Activated naive CD8-positive, alpha-beta T cell treated with anti-CD3 and anti-CD28 coated beads for 36 hours (primary cell): ENCODE results near the gene SPATA21. TPM values are rescaled to one million over a fixed set of nuclear protein-coding genes. Genes with fewer than 3 reads are reported as not detected.
A peak's percentile ranks its signal among the peaks of the same experiment; 100 is the strongest.
"Not testable (repeated sequence)": the region's sequence is repeated elsewhere in the genome, so short reads cannot be mapped to it uniquely, and the experiment has no call there.

Source experiments
- DNase-seq: peaks from one replicate; pipeline ENCODE4 v3.0.0; 2021
- H3K27ac Mint-ChIP-seq: one replicate; pipeline ENCODE4 v1.8.0; 2022; ENCODE audit warnings: mild to moderate bottlenecking, moderate library complexity, mixed read lengths
- H3K27me3 Mint-ChIP-seq: one replicate; pipeline ENCODE4 v1.8.0; 2022; ENCODE audit warnings: mild to moderate bottlenecking, mixed read lengths
- H3K36me3 Mint-ChIP-seq: one replicate; pipeline ENCODE4 v1.8.0; 2021; ENCODE audit warnings: mild to moderate bottlenecking, mixed read lengths
- H3K4me1 Mint-ChIP-seq: one replicate; pipeline ENCODE4 v1.8.0; 2021; ENCODE audit warnings: mixed read lengths
- H3K4me3 Mint-ChIP-seq: one replicate; pipeline ENCODE4 v1.8.0; 2022; ENCODE audit warnings: mild to moderate bottlenecking, moderate library complexity, mixed read lengths
- H3K9me3 Mint-ChIP-seq: one replicate; pipeline ENCODE4 v1.8.0; 2022; ENCODE audit warnings: mixed read lengths
- total RNA-seq, 2 experiments: library from RNA; stranded (reverse); gene quantifications; one replicate each; pipeline ENCODE4 v1.2.3, GENCODE V29; 2021

The SPATA21 gene
- total RNA-seq, 2 experiments from 2014 or later = not detected

- Mint-ChIP-seq H3K27ac (no peak overlapping the region), H3K4me3 (no peak overlapping the region), H3K36me3 (peaks cover 7% of the 10 kb centered on the region), H3K4me1 (peaks cover 3% of the 10 kb centered on the region), H3K9me3 (no peaks in the 10 kb centered on the region), H3K27me3 (no peaks in the 10 kb centered on the region)
- DNase-seq = no peak
Observed at GRCh38 chr1:16462773-16463330, 25.6 kb upstream of the SPATA21 start.

GRCh38 chr1:16461681-16462080 lies 24.5 kb upstream of the SPATA21 start:
- DNase-seq = no peak
- no peaks in the 10 kb centered on the region for H3K27me3 Mint-ChIP-seq
- no peak overlapping the region for H3K27ac Mint-ChIP-seq
- H3K4me1 Mint-ChIP-seq = peaks cover 3% of the 10 kb centered on the region
- H3K9me3 Mint-ChIP-seq = no peaks in the 10 kb centered on the region
- no peak overlapping the region for H3K4me3 Mint-ChIP-seq
- peaks cover 7% of the 10 kb centered on the region for H3K36me3 Mint-ChIP-seq

- Mint-ChIP-seq H3K36me3 (peaks cover 5% of the 10 kb centered on the region), H3K27ac (no peak overlapping the region), H3K4me1 (peaks cover 3% of the 10 kb centered on the region), H3K9me3 (no peaks in the 10 kb centered on the region), H3K4me3 (no peak overlapping the region), H3K27me3 (no peaks in the 10 kb centered on the region)
- no peak for DNase-seq
Observed at GRCh38 chr1:16459352-16459925, 22.2 kb upstream of the SPATA21 start.

- no peaks in the 10 kb centered on the region for H3K9me3 Mint-ChIP-seq
- peaks cover 5% of the 10 kb centered on the region for H3K36me3 Mint-ChIP-seq
- peaks cover 3% of the 10 kb centered on the region for H3K4me1 Mint-ChIP-seq
- H3K27ac Mint-ChIP-seq = peak overlapping the region; percentile 44
- H3K27me3 Mint-ChIP-seq = no peaks in the 10 kb centered on the region
- no peak overlapping the region for H3K4me3 Mint-ChIP-seq
- no peak for DNase-seq
Observed at GRCh38 chr1:16458831-16459230, 21.6 kb upstream of the SPATA21 start.

GRCh38 chr1:16456151-16456550 lies 18.9 kb upstream of the SPATA21 start:
- not testable (repeated sequence) for H3K36me3 Mint-ChIP-seq

GRCh38 chr1:16454909-16455308 lies 17.7 kb upstream of the SPATA21 start:
- not testable (repeated sequence) for H3K4me1 Mint-ChIP-seq, H3K9me3 Mint-ChIP-seq, H3K36me3 Mint-ChIP-seq, H3K27me3 Mint-ChIP-seq, DNase-seq, H3K4me3 Mint-ChIP-seq, H3K27ac Mint-ChIP-seq

More at GRCh38 chr1:16456151-16456550, 18.9 kb upstream of the SPATA21 start:
- not testable (repeated sequence) for H3K4me3 Mint-ChIP-seq, H3K4me1 Mint-ChIP-seq, H3K9me3 Mint-ChIP-seq, H3K27me3 Mint-ChIP-seq, H3K27ac Mint-ChIP-seq, DNase-seq

GRCh38 chr1:16451841-16452528 lies 14.8 kb upstream of the SPATA21 start:
- H3K36me3 Mint-ChIP-seq = peaks cover 9% of the 10 kb centered on the region
- H3K9me3 Mint-ChIP-seq = no peaks in the 10 kb centered on the region
- no peak overlapping the region for H3K4me3 Mint-ChIP-seq
- peak overlapping the region; percentile 21 for H3K27ac Mint-ChIP-seq
- DNase-seq = no peak
- H3K27me3 Mint-ChIP-seq = no peaks in the 10 kb centered on the region
- peaks cover 11% of the 10 kb centered on the region for H3K4me1 Mint-ChIP-seq

- Mint-ChIP-seq H3K27ac (peak overlapping the region; percentile 36), H3K4me3 (no peak overlapping the region)
- DNase-seq = no peak
Observed at GRCh38 chr1:16450863-16451481, 13.7 kb upstream of the SPATA21 start.

GRCh38 chr1:16449666-16450065 lies 12.4 kb upstream of the SPATA21 start:
- H3K27me3 Mint-ChIP-seq = no peaks in the 10 kb centered on the region
- no peak overlapping the region for H3K27ac Mint-ChIP-seq
- peaks cover 9% of the 10 kb centered on the region for H3K36me3 Mint-ChIP-seq
- peaks cover 11% of the 10 kb centered on the region for H3K4me1 Mint-ChIP-seq
- H3K9me3 Mint-ChIP-seq = no peaks in the 10 kb centered on the region
- no peak for DNase-seq
- no peak overlapping the region for H3K4me3 Mint-ChIP-seq

More at GRCh38 chr1:16450863-16451481, 13.7 kb upstream of the SPATA21 start:
- Mint-ChIP-seq H3K4me1 (peaks cover 11% of the 10 kb centered on the region), H3K9me3 (no peaks in the 10 kb centered on the region), H3K36me3 (peaks cover 9% of the 10 kb centered on the region), H3K27me3 (no peaks in the 10 kb centered on the region)

GRCh38 chr1:16449065-16449464 lies 11.8 kb upstream of the SPATA21 start:
- H3K4me1 Mint-ChIP-seq = peaks cover 14% of the 10 kb centered on the region
- no peaks in the 10 kb centered on the region for H3K9me3 Mint-ChIP-seq
- H3K4me3 Mint-ChIP-seq = no peak overlapping the region
- peaks cover 11% of the 10 kb centered on the region for H3K36me3 Mint-ChIP-seq
- no peak overlapping the region for H3K27ac Mint-ChIP-seq
- no peak for DNase-seq
- no peaks in the 10 kb centered on the region for H3K27me3 Mint-ChIP-seq

GRCh38 chr1:16447641-16448040 lies 10.4 kb upstream of the SPATA21 start:
- Mint-ChIP-seq H3K36me3 (peaks cover 11% of the 10 kb centered on the region), H3K27ac (no peak overlapping the region), H3K27me3 (no peaks in the 10 kb centered on the region), H3K9me3 (no peaks in the 10 kb centered on the region), H3K4me3 (no peak overlapping the region), H3K4me1 (peaks cover 18% of the 10 kb centered on the region)
- no peak for DNase-seq

- Mint-ChIP-seq H3K4me1 (peaks cover 28% of the 10 kb centered on the region), H3K9me3 (no peaks in the 10 kb centered on the region), H3K4me3 (no peak overlapping the region), H3K36me3 (peaks cover 9% of the 10 kb centered on the region), H3K27me3 (no peaks in the 10 kb centered on the region), H3K27ac (no peak overlapping the region)
- no peak for DNase-seq
Observed at GRCh38 chr1:16446116-16446515, 8.9 kb upstream of the SPATA21 start.

- Mint-ChIP-seq H3K4me1 (peaks cover 29% of the 10 kb centered on the region), H3K36me3 (peaks cover 6% of the 10 kb centered on the region), H3K27ac (no peak overlapping the region), H3K27me3 (no peaks in the 10 kb centered on the region), H3K4me3 (no peak overlapping the region), H3K9me3 (no peaks in the 10 kb centered on the region)
- no peak for DNase-seq
Observed at GRCh38 chr1:16445052-16445451, 7.8 kb upstream of the SPATA21 start.

- no peaks in the 10 kb centered on the region for H3K27me3 Mint-ChIP-seq
- no peak for DNase-seq
- H3K36me3 Mint-ChIP-seq = peaks cover 6% of the 10 kb centered on the region
- peak overlapping the region; percentile 31 for H3K27ac Mint-ChIP-seq
- no peak overlapping the region for H3K4me3 Mint-ChIP-seq
- peaks cover 26% of the 10 kb centered on the region for H3K4me1 Mint-ChIP-seq
- H3K9me3 Mint-ChIP-seq = no peaks in the 10 kb centered on the region
Observed at GRCh38 chr1:16443975-16444770, 6.9 kb upstream of the SPATA21 start.

- peaks cover 25% of the 10 kb centered on the region for H3K4me1 Mint-ChIP-seq
- H3K4me3 Mint-ChIP-seq = peak overlapping the region; percentile 32
- H3K27me3 Mint-ChIP-seq = no peaks in the 10 kb centered on the region
- H3K9me3 Mint-ChIP-seq = no peaks in the 10 kb centered on the region
- H3K36me3 Mint-ChIP-seq = peaks cover 6% of the 10 kb centered on the region
- H3K27ac Mint-ChIP-seq = peak overlapping the region; percentile 16
- no peak for DNase-seq
Observed at GRCh38 chr1:16442941-16443340, 5.7 kb upstream of the SPATA21 start.
